GM18520 (cell line): ENCODE results near the gene DNAJB7.
"Not testable (repeated sequence)": the region's sequence is repeated elsewhere in the genome, so short reads cannot be mapped to it uniquely, and the experiment has no call there.

Experiments used
- ATAC-seq: cut with Tn5 transposase; IDR thresholded peaks from one replicate; pipeline ENCODE4 v1.9.1; 2021; ENCODE audit not compliant: unreplicated experiment

The DNAJB7 gene

GRCh38 chr22:40862013-40862412 lies at the start of gene DNAJB7:
DNAJB7 (minus strand) TSS chr22:40862113; CDS start chr22:40861994, 119 bp downstream.
- ATAC-seq = no peak

GRCh38 chr22:40908895-40909294 lies 47.0 kb upstream of the DNAJB7 start:
- no peak for ATAC-seq

GRCh38 chr22:40904101-40904500 lies 42.2 kb upstream of the DNAJB7 start:
- ATAC-seq = no peak

- ATAC-seq = no peak
These were observed 37.0 kb upstream of the DNAJB7 start for GRCh38 chr22:40898850-40899357.

GRCh38 chr22:40894417-40894816 lies 32.5 kb upstream of the DNAJB7 start:
- no peak for ATAC-seq

GRCh38 chr22:40890881-40891280 lies 29.0 kb upstream of the DNAJB7 start:
- no peak for ATAC-seq

GRCh38 chr22:40889116-40889515 lies 27.2 kb upstream of the DNAJB7 start:
- ATAC-seq = no peak

- ATAC-seq = no peak
These were observed 17.0 kb upstream of the DNAJB7 start for GRCh38 chr22:40878922-40879321.

- no peak for ATAC-seq
These were observed 15.6 kb upstream of the DNAJB7 start for GRCh38 chr22:40877488-40877887.

GRCh38 chr22:40876907-40877306 lies 15.0 kb upstream of the DNAJB7 start:
- ATAC-seq = no peak

- no peak for ATAC-seq
These were observed 13.2 kb upstream of the DNAJB7 start for GRCh38 chr22:40875111-40875510.

- no peak for ATAC-seq
These were observed 12.1 kb upstream of the DNAJB7 start for GRCh38 chr22:40874016-40874415.

- not testable (repeated sequence) for ATAC-seq
These were observed 6.5 kb upstream of the DNAJB7 start for GRCh38 chr22:40868379-40868778.

GRCh38 chr22:40867109-40867508 lies 5.2 kb upstream of the DNAJB7 start:
- no peak for ATAC-seq

GRCh38 chr22:40862537-40862936 lies 624 bp upstream of the DNAJB7 start:
- no peak for ATAC-seq

GRCh38 chr22:40857309-40857855 lies 4.5 kb downstream of the DNAJB7 start:
- no peak for ATAC-seq

GRCh38 chr22:40856513-40857308 lies 5.2 kb downstream of the DNAJB7 start, which contains the start of the genes ST13 and XPNPEP3:
ST13 (minus strand) TSS chr22:40856639; CDS start chr22:40856540, 99 bp downstream.
XPNPEP3 (plus strand) TSS chr22:40857148; CDS start chr22:40857182, 34 bp downstream.
- ATAC-seq = peak; percentile 81

- ATAC-seq = peak; percentile 4
These were observed 5.9 kb downstream of the DNAJB7 start for GRCh38 chr22:40855979-40856512.

- no peak for ATAC-seq
These were observed 6.6 kb downstream of the DNAJB7 start for GRCh38 chr22:40855071-40855978.

- ATAC-seq = no peak
These were observed 8.0 kb downstream of the DNAJB7 start for GRCh38 chr22:40853961-40854360.

GRCh38 chr22:40853333-40853732 lies 8.6 kb downstream of the DNAJB7 start:
- no peak for ATAC-seq
